ENCODE results near the gene CHST7. TPM values are rescaled to one million over a fixed set of nuclear protein-coding genes. Genes with fewer than 3 reads are reported as not detected.

Gene CHST7
- total and polyA plus RNA-seq, 12 donors, result 3.5 to 27.7 (median 8.6) TPM

DNA sequence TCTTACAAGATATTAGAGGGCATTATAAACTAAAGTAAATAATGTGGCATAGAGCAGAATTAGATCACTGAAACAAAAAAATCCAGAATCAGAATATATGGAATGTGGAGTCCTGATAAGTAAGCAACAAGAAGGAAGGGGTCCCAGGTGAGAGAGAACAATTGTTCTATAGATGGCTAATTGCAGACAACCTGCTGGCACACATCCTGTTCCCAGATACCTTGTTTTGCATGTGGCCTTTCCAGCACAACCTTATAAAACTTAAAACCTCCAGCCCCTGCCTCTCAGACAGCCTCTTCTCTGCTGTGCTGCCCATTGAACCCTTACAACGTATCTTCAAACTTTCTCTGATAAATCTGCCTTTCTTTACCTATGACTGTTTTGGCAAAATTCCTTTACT lies 23.7 kb upstream of the CHST7 start:
- Histone ChIP-seq H3K36me3 (peaks cover 0 to 14% (median 0%) of the 10 kb centered on the region in 9 donors), H3K4me3 (no peak overlapping the region), H3K4me1 (peaks cover 0 to 23% (median 14%) of the 10 kb centered on the region in 9 donors), H3K9me3 (no peaks in the 10 kb centered on the region), H3K27me3 (no peaks in the 10 kb centered on the region), H3K27ac (no peak overlapping the region)
- DNase-seq, result no peak
- TF ChIP-seq, protein P1, sequence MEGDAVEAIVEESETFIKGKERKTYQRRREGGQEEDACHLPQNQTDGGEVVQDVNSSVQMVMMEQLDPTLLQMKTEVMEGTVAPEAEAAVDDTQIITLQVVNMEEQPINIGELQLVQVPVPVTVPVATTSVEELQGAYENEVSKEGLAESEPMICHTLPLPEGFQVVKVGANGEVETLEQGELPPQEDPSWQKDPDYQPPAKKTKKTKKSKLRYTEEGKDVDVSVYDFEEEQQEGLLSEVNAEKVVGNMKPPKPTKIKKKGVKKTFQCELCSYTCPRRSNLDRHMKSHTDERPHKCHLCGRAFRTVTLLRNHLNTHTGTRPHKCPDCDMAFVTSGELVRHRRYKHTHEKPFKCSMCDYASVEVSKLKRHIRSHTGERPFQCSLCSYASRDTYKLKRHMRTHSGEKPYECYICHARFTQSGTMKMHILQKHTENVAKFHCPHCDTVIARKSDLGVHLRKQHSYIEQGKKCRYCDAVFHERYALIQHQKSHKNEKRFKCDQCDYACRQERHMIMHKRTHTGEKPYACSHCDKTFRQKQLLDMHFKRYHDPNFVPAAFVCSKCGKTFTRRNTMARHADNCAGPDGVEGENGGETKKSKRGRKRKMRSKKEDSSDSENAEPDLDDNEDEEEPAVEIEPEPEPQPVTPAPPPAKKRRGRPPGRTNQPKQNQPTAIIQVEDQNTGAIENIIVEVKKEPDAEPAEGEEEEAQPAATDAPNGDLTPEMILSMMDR (IDR thresholded peaks at IDR 0.05), result no peak
- WGBS, 2 donors, result 85 to 86% methylated on average over 1 of the region's 1 CpG
- ATAC-seq, result no peak
- intact Hi-C loops (cut with DNase I), result loop anchor here in 4 of 10 donors (5.0 to 10.0 kb wide), 3 partner anchors 92 to 135 kb away; no protein-coding TSS in a partner anchor

DNA sequence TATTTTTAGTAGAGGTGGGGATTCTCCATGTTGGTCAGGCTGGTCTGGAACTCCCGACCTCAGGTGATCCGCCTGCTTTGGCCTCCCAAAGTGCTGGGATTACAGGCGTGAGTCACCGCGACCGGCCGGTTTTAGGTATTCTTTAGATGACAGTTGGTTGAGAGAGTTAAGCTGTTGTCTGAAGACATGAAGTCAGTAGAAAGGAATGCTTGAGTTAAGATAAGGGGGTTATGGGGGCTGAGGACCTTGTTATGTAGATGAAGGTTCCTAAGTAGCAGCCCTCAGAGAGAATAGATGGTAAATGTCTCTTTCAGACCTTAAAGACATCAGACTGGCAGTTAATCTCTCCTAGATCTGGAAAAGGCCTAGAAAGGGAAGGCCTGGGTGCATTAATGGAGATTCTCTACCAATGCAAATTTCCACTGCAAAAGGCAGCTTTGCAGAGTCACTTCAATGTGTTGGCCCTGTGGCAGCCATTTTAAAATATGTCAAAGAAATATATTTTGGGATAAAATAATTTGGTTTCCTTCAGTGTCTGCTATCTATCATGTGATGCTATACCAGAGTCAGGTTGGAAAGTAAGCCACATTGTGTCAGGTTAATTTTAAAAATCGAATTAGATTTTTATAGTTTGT lies 22.0 kb upstream of the CHST7 start:
- WGBS, 2 donors, result 58 to 60% methylated on average over 8 of the region's 8 CpGs
- H3K9me3 ChIP-seq, result no peaks in the 10 kb centered on the region
- intact Hi-C loops (cut with DNase I), result loop anchor here in 3 of 10 donors (5.0 to 10.0 kb wide), 2 partner anchors 91 to 133 kb away; no protein-coding TSS in a partner anchor
- ATAC-seq (no peak), DNase-seq (no peak)
- H3K27ac ChIP-seq, result no peak overlapping the region
- H3K36me3 ChIP-seq, result peaks cover 0 to 14% (median 0%) of the 10 kb centered on the region in 9 donors
- H3K27me3 ChIP-seq, result no peaks in the 10 kb centered on the region
- H3K4me1 ChIP-seq, result peaks cover 0 to 16% (median 9%) of the 10 kb centered on the region in 9 donors
- TF ChIP-seq, protein P1 (IDR thresholded peaks at IDR 0.05), result no peak
- no peak overlapping the region for H3K4me3 ChIP-seq

DNA sequence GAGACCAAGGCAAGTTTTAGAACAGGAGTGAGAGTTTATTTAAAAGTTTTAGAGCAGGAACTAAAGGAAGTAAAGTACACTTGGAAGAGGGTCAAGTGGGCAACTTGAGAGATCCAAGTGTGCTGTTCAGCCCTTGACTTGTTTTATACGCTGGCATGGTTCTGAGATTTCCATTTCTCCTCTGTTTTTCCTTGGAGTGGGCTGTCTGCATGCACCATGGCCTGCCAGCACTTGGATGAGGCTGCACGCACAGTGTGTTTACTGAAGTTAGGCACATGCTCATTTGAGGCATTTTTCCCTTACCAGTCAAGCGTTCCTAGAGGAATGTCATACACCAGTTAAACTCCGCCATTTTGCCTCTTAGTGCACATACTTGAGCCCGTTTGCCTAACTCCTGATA lies 19.6 kb upstream of the CHST7 start:
- H3K4me1 ChIP-seq, result no peaks in the 10 kb centered on the region
- no peak overlapping the region for H3K4me3 ChIP-seq
- H3K9me3 ChIP-seq, result no peaks in the 10 kb centered on the region
- no peak overlapping the region for H3K27ac ChIP-seq
- DNase-seq, result no peak
- 93 to 95% methylated on average over 5 of the region's 5 CpGs for WGBS, 2 donors
- peaks cover 0 to 4% (median 0%) of the 10 kb centered on the region in 7 donors for H3K27me3 ChIP-seq
- peaks cover 0 to 2% (median 0%) of the 10 kb centered on the region in 9 donors for H3K36me3 ChIP-seq
- TF ChIP-seq, protein P1 (IDR thresholded peaks at IDR 0.05), result no peak
- ATAC-seq, result no peak
- intact Hi-C loops (cut with DNase I), result loop anchor here in 3 of 10 donors (5.0 to 10.0 kb wide), 2 partner anchors 88 to 131 kb away; no protein-coding TSS in a partner anchor

DNA sequence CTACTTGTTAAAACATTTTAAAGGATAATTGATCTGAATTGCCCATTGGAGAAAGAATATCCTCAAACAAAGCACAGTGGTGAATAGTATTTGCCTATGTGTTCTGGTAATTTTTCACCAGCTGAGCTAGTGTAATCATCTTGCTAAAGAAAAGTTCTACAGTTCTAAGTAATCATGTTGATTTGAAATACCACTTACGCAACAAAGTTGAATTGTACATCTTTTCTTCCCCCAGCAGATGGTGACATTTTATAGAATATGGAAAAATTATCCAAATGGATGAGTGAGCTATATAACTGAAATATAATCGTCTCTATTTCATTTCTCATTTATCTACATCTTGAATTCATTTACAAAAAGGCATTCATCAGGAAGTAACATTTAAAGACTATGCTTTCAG lies 18.6 kb upstream of the CHST7 start:
- H3K4me1 ChIP-seq, result no peaks in the 10 kb centered on the region
- H3K36me3 ChIP-seq, result peaks cover 0 to 2% (median 0%) of the 10 kb centered on the region in 9 donors
- TF ChIP-seq, protein P1 (IDR thresholded peaks at IDR 0.05), result peak in 6 of 9 donors; percentile 33 to 54 (median 44)
- H3K27me3 ChIP-seq, result peaks cover 0 to 4% (median 0%) of the 10 kb centered on the region in 7 donors
- ATAC-seq (no peak), DNase-seq (no peak)
- no peak overlapping the region for H3K4me3 ChIP-seq
- no peak overlapping the region for H3K27ac ChIP-seq
- intact Hi-C loops (cut with DNase I), result loop anchor here in 8 of 10 donors (5.0 to 10.0 kb wide), 4 partner anchors 87 to 242 kb away; no protein-coding TSS in a partner anchor
- 28 to 39% methylated on average over 2 of the region's 2 CpGs for WGBS, 2 donors
- H3K9me3 ChIP-seq, result no peaks in the 10 kb centered on the region
